Embryonic facial prominence (tissue), 1 donor: Measurements from ENCODE around the gene LRFN3.
"Not testable (repeated sequence)": the region's sequence is repeated elsewhere in the genome, so short reads cannot be mapped to it uniquely, and the experiment has no call there.

ENCODE experiments used
- DNase-seq: peaks from one replicate; pipeline ENCODE4 v3.0.0-alpha.2; 2016; ENCODE audit errors: extremely low spot score

Gene LRFN3

DNA sequence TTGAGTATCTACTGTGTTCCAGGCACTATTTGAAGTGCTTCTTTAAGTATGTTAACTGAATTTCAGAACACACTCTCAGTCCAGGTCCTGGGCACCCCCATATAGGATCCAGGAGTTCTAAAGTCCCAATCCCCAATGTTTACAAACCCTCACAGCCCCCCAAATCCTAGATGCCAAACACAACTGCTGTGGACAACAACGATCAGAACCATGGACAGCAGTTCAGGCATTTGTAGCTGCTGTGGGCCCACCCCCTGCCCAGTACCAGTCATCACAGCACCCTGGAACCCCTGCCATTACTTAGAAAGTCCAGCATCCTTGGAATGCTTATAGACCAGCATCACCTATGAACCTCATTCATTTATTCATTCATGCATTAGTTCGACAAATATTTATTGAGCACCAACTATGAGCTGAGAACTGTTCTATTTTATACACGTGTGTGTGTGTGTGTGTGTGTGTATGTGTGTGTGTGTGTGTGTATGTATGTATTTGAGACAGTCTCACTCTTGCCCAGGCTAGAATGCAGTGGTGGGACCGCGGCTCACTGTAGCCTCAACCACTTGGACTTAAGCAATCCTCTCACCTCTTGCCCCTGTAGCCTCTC lies 39.5 kb downstream of the LRFN3 start:
- DNase-seq = no peak

DNA sequence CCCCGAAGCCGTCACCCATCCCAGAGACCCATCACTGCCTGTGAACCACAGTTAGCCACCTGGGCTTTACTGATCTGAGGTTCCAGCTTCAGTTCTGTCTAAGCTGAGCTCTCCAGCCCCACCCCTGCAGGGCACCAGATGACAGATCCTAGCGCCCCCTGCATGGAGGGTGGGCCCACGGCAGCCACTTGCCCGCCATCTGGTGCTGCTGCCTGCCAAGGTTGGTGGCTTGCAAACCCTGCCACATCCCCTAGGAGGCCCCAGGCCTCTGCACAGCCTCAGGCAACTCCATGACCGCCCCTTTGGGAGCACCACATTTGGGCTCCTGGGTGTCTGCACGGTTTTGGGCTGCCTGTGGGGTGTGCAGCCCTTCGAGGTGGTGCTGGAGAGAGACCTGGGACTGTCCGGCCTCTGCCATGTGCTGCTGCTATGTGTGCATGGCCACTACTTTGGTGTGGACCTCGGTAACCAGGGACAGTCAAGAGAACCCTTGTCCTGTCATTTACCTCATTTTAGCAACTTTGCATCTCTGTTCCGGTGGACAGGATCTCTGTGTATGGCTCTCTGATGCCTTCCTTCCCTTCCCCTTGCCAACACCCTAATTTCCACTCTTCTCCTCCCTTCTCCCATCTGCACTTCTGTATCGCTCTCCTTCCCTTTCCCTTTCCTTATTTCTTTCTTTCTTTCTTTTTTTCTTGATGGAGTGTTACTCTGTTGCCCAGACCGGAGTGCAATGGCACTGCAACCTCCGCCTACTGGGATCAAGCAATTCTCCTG lies 41.5 kb downstream of the LRFN3 start:
- no peak for DNase-seq

DNA sequence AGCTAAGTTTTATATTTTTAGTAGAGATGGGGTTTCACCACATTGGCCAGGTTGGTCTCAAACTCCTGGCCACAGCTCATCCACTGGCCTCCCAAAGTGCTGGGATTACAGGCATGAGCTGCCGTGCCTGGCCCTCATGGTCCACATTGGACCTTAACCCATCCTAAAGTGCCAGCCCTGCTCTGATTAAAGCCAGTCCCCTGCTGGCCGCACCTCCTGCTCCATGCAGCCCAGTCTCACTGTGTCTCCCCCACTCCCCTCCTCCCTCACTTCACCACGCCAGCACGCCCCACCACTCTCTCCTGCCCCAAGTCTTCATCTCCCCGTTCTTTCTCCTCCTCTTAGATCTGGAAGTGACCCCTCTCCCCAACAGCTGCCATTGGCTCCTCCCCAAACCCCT lies 42.1 kb downstream of the LRFN3 start:
- no peak for DNase-seq

DNA sequence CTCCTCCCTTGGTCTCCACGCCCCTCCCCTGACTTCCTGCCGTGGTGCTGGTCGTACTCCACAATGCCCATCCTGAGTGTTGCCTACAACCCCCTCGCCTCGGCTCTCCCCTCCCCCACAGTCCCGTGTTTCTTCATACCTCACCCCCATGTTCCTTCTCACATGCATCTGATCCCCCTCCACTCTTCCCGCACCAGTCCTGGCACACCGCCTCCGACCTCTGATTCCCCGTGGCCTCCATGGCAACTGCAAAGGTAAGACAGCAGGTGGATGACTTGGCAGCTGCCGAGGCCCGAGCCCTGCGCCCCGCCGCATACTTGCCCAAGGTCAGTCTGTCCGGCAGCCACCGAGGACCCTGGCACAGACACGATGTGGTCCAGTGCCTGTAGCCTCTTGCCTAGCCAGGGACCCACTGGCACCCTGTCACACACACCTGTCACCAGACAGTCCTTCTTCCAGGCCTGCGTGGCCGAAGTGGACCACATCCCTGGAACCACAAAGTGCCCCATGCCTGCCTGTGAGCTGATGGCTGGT lies 42.7 kb downstream of the LRFN3 start:
- DNase-seq = no peak

DNA sequence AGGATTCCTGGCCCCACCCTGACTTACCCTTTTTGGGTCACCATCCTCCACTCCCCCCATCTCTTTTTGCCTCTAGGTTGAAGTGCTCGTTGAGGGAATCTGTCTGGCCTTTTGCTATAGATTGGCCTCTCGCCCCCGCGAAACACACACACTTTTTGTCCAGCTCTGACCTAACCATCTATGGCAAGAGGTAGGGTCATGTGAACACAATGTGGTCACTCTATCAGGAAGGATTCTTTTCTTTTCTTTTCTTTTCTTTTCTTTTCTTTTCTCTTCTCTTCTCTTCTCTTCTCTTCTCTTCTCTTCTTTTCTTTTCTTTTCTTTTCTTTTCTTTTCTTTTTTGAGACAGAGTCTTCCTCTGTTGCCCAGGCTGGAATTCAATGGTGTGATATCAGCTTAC lies 44.8 kb downstream of the LRFN3 start:
- not testable (repeated sequence) for DNase-seq

DNA sequence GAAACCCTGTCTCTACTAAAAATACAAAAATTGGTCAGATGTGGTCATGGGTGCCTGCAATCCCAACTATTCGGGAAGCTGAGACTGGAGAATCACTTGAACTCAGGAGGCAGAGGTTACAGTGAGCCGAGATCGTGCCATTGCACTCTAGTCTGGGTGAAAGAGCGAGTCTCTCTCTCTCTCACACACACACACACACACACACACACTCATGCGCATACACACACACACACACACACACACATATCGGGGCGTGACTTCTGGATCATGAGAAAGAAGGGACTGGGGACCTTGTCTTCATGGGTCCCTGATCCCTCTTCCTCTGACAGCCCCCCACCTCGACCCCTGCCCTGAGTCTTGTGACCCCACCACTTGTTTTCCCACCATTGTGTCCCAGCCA lies 47.0 kb downstream of the LRFN3 start:
- DNase-seq = no peak

DNA sequence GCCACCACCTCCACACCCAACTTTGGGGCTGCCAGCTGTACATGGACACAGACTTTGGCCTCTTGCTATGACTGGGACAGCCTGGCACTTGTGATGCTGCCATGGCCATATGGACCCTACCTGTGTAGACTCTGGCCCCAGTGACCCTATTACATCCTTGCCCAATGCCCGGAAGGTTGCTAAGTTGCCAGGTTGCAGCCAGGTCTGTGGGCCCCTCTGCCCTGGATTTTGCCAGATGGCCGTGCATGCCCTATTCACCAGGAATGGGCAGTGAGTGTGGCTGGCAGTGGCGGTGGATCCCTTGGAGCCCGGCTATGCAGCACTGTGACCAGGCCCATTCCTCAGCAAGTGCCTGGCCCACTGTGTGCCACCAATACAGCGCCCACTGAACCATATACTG lies 49.9 kb downstream of the LRFN3 start:
- no peak for DNase-seq

DNA sequence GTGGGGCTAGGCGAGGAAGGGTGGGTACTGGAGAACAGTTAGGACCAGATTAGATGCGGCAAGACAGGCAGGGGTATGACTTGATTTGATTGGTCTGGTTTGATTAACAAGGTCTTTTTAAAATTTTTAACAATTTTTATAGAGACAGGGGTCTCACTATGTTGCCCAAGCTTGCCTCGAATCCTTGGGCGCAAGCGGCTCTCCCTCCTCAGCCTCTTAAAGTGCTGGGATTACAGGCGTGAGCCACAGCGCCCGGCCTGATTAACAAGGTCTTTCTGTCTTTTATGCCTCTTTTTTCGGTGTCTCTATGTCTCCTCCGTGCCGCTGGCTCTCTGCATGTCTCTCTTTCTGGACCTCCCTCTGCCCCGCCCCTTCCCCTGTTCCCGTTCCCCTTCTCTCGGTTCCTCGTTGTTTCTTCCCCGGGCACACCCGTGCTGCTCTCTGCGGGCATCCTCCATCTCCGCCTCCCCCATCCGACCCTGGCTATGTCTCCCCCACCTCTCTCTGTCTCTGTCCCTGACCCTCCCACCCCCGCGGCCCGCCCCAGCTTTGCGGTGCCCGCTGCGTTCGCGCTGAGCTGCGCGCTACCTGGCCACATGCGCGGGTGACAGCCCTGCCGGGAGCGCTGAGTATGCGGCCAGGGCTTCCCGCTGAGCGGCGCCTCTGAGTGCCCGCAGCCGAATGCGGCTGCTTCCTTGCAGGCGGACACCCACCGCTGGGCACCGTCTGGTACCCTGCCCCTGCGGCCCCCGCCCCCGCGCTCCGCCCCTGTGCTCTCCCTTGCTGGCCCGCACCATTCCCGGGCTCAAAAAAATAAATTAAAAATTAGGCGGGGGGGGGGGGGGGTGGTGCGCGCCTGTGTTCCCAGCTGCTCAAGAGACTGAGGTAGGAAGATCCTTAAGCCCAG lies 50.7 kb downstream of the LRFN3 start:
- no peak for DNase-seq

DNA sequence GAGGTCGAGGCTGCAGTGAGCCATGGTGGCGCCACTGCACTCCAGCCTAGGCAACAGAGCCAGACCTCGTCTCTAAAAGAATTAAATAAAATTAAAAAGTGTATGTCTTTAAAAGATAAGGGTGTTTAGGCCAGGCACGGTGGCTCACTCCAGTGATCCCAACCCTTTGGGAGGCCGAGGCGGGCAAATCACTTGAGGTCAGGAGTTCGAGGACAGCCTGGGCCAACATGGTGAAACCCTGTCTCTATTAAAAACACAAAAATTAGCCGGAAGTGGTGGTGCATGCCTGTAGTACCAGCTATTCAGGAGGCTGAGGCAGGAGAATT lies 51.4 kb downstream of the LRFN3 start:
- no peak for DNase-seq

DNA sequence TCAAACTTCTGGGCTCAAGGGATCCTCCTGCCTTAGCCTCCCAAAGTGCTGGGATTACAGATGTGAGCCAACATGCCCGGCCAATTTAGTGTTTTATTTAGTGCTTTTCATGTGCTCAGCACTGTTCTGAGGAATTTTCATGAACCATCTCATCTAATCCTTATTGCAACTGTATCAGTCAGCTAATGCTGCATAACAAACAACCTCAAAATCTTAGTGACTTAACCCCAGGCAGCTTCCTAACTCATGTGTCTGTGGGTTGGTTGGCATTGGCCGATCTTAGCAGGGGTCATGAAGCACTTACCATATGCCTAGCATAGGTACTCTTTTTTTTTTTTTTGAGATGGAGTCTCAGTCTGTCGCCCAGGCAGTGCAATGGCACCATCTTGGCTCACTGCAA lies 52.6 kb downstream of the LRFN3 start:
- DNase-seq = no peak

DNA sequence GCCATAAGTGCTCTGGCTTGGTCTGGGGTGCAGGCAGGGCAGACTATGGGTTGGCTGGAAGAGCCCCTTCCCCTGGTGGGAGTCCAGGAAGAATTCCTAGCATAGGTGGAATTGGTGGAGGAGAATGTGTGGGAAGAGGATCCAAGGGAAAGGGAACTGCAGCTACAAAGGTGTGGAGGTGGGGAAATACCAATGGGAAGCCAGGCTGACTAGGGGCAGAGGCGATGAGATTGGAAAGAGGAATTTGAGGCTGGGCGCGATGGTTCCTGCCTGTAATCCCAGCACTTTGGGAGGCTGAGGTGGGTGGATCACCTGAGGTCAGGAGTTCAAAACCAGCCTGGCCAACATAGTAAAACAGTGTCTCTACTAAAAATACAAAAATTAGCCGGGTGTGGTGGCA lies 54.0 kb downstream of the LRFN3 start:
- DNase-seq = no peak

DNA sequence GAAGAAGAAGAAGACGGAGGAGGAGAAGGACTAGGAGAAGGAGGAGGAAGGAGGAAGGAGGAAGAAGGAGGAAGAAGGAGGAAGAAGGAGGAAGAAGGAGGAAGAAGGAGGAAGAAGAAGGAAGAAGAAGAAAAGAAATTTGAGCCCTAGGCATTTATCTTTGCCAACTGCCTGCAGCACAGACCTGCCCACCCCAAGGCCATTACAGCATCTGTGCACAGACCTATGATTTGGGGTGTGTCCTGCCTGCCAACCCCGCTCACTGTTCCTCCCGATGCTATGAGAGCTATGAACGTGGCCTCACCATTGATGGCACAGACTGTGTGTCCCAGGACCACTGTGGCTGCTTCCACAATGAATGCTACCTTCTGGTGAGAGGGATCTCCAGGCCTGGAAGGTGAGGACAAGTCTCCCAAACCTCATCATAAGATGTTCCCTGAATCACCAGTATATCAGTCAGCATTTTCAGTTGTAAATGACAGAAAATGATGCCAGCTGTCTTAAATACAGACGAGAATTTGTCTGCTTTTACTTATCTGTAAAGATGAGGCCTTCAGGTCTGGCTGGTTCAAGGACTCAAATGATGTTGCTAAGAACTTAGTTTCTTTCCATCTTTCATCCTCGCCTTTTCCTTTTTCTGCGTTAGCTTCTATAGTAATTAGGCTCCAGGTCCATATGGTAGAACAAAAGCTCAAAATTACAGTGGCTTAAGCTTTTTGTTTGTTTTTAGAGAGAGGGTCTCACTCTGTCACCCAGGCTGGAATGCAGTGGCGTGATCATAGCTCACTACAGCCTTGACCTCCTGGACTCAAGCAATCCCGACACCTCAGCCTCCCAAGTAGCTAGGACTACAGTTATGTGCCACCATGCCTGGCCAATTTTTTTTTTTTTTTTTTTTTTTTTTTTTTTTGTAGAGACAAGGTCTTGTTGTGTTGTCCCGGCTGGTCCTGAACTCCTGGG lies 54.9 kb downstream of the LRFN3 start:
- DNase-seq = no peak

DNA sequence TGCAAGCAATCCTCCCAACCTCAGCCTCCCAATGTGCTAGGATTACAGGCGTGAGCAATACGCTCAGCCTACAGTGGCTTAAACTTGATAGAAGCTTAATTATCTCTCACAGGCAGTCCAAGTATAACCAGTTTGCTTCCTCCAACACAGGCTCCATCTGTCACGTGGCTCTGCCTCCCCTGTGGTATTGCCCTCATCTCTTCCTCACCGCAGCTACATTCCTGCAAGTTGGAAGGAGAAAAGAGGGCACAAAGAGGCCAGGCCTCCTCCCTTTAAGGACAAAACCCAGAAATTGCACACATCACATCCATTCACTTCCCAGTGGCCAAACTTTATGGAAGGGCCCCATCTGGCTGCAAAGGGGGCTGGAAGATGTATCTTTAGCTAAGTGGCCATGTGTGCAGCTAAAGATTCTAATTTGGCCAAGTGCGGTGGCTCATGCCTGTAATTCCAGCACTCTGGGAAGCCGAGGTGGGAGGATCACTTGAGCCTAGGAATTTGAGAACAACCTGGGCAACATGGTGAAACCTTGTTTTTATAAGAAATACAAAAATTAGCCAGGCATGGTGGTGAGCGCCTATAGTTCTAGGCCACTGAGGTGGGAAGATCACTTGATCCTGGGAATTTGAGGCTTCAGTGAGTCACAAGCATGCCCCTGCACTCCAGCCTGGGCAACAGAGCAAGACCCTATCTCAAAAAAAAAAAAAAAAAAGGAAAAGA lies 55.7 kb downstream of the LRFN3 start:
- DNase-seq = no peak

DNA sequence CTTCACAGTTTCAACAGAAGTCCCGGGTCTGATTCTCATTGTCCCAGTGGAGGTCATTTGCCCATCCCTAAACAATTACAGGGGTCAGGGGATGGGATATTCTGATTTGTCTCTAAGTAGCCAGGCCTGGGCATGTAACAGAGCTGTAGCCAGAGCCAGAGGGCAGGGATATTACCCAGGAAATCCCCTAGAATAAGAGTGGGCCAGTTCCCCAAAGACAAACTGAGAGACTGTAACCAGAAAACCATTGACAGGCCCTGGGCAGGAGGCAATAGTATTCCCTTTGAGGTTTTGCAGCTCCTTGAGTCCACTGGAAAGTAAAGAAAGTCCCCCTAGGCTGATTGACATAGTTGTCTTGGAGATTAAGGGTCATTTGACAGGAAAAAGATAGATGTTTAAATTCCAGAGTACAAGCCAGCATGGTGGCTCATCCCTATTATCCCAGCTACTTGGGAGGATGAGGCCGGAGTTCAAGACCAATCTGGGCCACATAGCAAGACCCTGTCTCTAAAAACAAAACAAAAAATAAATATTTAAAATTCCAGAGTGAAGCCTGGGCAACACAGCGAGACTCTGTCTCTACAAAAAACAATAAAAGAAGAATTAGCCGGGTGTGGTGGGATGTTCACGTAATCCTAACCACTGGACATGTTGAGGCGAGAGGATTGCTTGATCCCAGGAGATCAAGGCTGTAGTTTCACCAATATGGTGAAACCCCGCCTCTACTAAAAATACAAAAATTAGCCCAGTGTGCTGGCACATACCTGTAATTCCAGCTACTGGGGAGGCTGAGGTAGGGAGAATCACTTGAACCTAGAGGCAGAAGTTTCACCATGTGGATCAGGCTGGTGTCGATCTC lies 57.0 kb downstream of the LRFN3 start:
- no peak for DNase-seq

DNA sequence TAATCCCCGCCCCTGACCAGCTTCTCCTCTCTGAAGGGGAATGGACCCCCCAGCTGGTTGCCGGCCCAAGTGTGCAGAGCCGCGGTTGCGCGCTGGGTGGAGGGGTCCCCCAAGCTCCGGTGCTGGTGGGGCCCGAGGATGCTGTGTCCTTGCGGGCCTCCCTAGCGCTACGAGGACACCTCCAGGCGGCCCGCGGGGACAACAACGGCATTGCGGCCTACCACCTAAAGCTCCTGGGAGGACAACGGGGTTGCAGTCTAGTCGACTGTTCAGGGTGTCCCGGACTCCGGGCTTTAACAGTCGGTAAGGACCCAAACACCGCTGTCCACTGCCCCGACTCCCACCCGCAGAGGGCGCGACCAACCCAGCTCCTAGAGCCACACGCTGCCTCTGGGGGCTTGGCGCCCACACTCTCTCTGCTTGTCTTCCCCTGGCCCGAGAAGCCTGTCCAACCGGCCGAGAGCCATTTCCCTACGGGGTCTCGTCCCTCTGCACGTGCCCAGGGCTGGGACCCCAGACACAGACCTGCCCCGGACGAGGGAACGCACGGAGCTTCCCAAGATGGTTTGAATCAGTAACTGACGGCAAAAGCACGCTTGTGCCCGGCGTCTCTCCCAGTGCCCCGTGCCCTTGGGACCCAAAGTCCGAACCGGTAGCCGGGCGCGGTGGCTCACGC lies 57.9 kb downstream of the LRFN3 start:
- DNase-seq = no peak
